A549 (cell line): ENCODE data around the gene ZNF474. TPM values are rescaled to one million over a fixed set of nuclear protein-coding genes. Genes with fewer than 3 reads are reported as not detected.

Source experiments
- ATAC-seq, 2 experiments: fragments of 200-7000 bp in 1 of 2; fragments of >200 bp in 1 of 2; cut with Nextera tagmentation in 1 of 2; cut with Tn5 transposase in 1 of 2; 3 replicates each; pipeline versions ENCODE4 v1.8.0 to v1.9.1; 2018 to 2020; ENCODE audit warnings: mild to moderate bottlenecking in 1 of 2, moderate library complexity in 1 of 2
- CTCF ChIA-PET: fragments of 300-600 bp; sonication (Branson Sonifier 250); formaldehyde crosslinking; extraction: SDS; loops from one replicate; lab custom pipeline; 2021; ENCODE audit warnings: antibody characterized with exemption, inconsistent platforms; lab: Yijun Ruan, JAX
- POLR2A ChIA-PET: fragments of 350-600 bp; formaldehyde crosslinking; extraction: SDS; loops from one replicate; lab custom pipeline; 2021; ENCODE audit warnings: antibody characterized with exemption, inconsistent platforms; lab: Yijun Ruan, JAX
- DNase-seq, 2 experiments: peaks; one replicate each; pipeline versions ENCODE4 v3.0.0 to v3.0.0-alpha.2; 2011 to 2016; ENCODE audit warnings: low read depth in 1 of 2, low spot score in 1 of 2
- FAIRE-seq: peaks from 2 replicates; lab custom pipeline; 2011; peaks lifted over from hg19 to GRCh38; lab: Jason Lieb, UNC
- H3K27ac ChIP-seq, 2 experiments: fragments of >200 bp; sonication (Bioruptor Twin); formaldehyde crosslinking; 3 replicates each; pipeline ENCODE4 v1.5.1; 2016 to 2017
- H3K4me1 ChIP-seq: fragments of >200 bp; sonication (Bioruptor Twin); formaldehyde crosslinking; 3 replicates; pipeline ENCODE4 v1.6.1; 2016
- H3K4me2 ChIP-seq: fragments of >200 bp; sonication (Bioruptor Twin); formaldehyde crosslinking; 3 replicates; pipeline ENCODE4 v1.6.1; 2016
- H3K4me3 ChIP-seq: fragments of >200 bp; sonication (Bioruptor Twin); formaldehyde crosslinking; 3 replicates; pipeline ENCODE4 v1.5.1; 2016
- H3K9me3 ChIP-seq: fragments of >200 bp; sonication (Bioruptor Twin); formaldehyde crosslinking; 3 replicates; pipeline ENCODE4 v1.6.1; 2016
- CBX2 ChIP-seq: fragments of 200-600 bp; sonication (generic); IDR thresholded peaks from 2 replicates; pipeline ENCODE4 v1.6.1; 2016; ENCODE audit warnings: low read depth, mild to moderate bottlenecking, borderline replicate concordance
- CBX8 ChIP-seq: fragments of 200-600 bp; sonication (generic); IDR thresholded peaks from 2 replicates; pipeline ENCODE4 v1.6.1; 2016
- CEBPB ChIP-seq, 2 experiments: fragments of >200 bp in 1 of 2; sonication (Bioruptor Twin) in 1 of 2; formaldehyde crosslinking in 1 of 2; IDR thresholded peaks; 2 replicates each; pipeline ENCODE4 v1.6.1; 2012 to 2016
- CHD4 ChIP-seq: fragments of 200-600 bp; sonication (generic); IDR thresholded peaks from 2 replicates; pipeline ENCODE4 v1.6.1; 2016; ENCODE audit warnings: antibody characterized with exemption, mild to moderate bottlenecking, borderline replicate concordance
- EHF ChIP-seq: fragments of 250-450 bp; sonication (Bioruptor Pico); IDR thresholded peaks from 2 replicates; pipeline ENCODE4 v1.5.0; 2020; ENCODE audit warnings: mild to moderate bottlenecking
- EHMT2 ChIP-seq: fragments of 200-600 bp; sonication (generic); IDR thresholded peaks from 2 replicates; pipeline ENCODE4 v1.6.1; 2016; ENCODE audit warnings: antibody characterized with exemption, low read depth, mild to moderate bottlenecking, moderate library complexity
- ESRRA ChIP-seq: fragments of 150-350 bp; IDR thresholded peaks from 2 replicates; pipeline ENCODE4 v1.6.1; 2014; ENCODE audit warnings: mild to moderate bottlenecking, low read length, borderline replicate concordance
- FOSL2 ChIP-seq, 2 experiments: fragments of 450-650 bp in 1 of 2; fragments of >200 bp in 1 of 2; sonication (Bioruptor Twin) in 1 of 2; formaldehyde crosslinking; IDR thresholded peaks; 2 replicates each; pipeline versions ENCODE4 v1.5.0 to v1.6.1; 2016 to 2020; ENCODE audit warnings: mild to moderate bottlenecking in 1 of 2, moderate library complexity in 1 of 2
- GATA3 ChIP-seq: IDR thresholded peaks from 2 replicates; pipeline ENCODE4 v1.6.1; 2012; ENCODE audit warnings: borderline replicate concordance
- HDAC2 ChIP-seq: fragments of 200-600 bp; sonication (generic); IDR thresholded peaks from 2 replicates; pipeline ENCODE4 v1.6.1; 2016
- HOXA7 ChIP-seq: fragments of 250-450 bp; sonication (Bioruptor Pico); IDR thresholded peaks from 2 replicates; pipeline ENCODE4 v1.5.0; 2020; ENCODE audit warnings: mild to moderate bottlenecking, moderate library complexity
- HOXB5 ChIP-seq: fragments of 250-450 bp; sonication (Bioruptor Pico); IDR thresholded peaks from 2 replicates; pipeline ENCODE4 v1.5.0; 2020; ENCODE audit warnings: mild to moderate bottlenecking, moderate library complexity
- KDM1A ChIP-seq: fragments of 200-600 bp; sonication (generic); IDR thresholded peaks from 2 replicates; pipeline ENCODE4 v1.6.1; 2016; ENCODE audit warnings: low read depth, mild to moderate bottlenecking
- MYC ChIP-seq: IDR thresholded peaks from 2 replicates; pipeline ENCODE4 v1.6.1; 2012; ENCODE audit warnings: mild to moderate bottlenecking, inconsistent platforms, low read length, improper control_type of control experiment, borderline replicate concordance
- PHF8 ChIP-seq: fragments of 200-600 bp; sonication (generic); IDR thresholded peaks from 2 replicates; pipeline ENCODE4 v1.6.1; 2016; ENCODE audit warnings: low read depth, mild to moderate bottlenecking, antibody characterized with exemption, moderate library complexity, borderline replicate concordance
- POLR2A ChIP-seq: IDR thresholded peaks from 2 replicates; pipeline ENCODE4 v1.6.1; 2012; ENCODE audit warnings: mild to moderate bottlenecking, low read length
- RAD21 ChIP-seq, 2 experiments: fragments of >200 bp in 1 of 2; sonication (Bioruptor Twin) in 1 of 2; formaldehyde crosslinking in 1 of 2; IDR thresholded peaks in 1 of 2; conservative IDR thresholded peaks in 1 of 2; 2 replicates in 1 of 2; 3 replicates in 1 of 2; pipeline ENCODE4 v1.6.1; 2012 to 2018; ENCODE audit warnings: inconsistent platforms in 1 of 2
- RARB ChIP-seq: fragments of 250-450 bp; sonication (Bioruptor Pico); IDR thresholded peaks from 2 replicates; pipeline ENCODE4 v1.8.0; 2021; ENCODE audit warnings: mild to moderate bottlenecking, moderate library complexity
- RCOR1 ChIP-seq: fragments of 150-350 bp; IDR thresholded peaks from 2 replicates; pipeline ENCODE4 v1.6.1; 2014; ENCODE audit warnings: antibody characterized with exemption, low read length, low read depth
- RNF2 ChIP-seq: fragments of 200-600 bp; sonication (generic); IDR thresholded peaks from 2 replicates; pipeline ENCODE4 v1.6.1; 2016; ENCODE audit warnings: low read depth, mild to moderate bottlenecking, antibody characterized with exemption, moderate library complexity, borderline replicate concordance
- SMC3 ChIP-seq: fragments of >200 bp; sonication (Bioruptor Twin); formaldehyde crosslinking; IDR thresholded peaks from 3 replicates; pipeline ENCODE4 v1.6.1; 2018; ENCODE audit warnings: inconsistent platforms
- SREBF2 ChIP-seq: fragments of 450-650 bp; IDR thresholded peaks from 2 replicates; pipeline ENCODE4 v1.6.1; 2014; ENCODE audit warnings: mild to moderate bottlenecking, moderate library complexity
- ZC3H11A ChIP-seq: fragments of 450-650 bp; IDR thresholded peaks from 2 replicates; pipeline ENCODE4 v1.6.1; 2014; ENCODE audit warnings: antibody characterized with exemption, mild to moderate bottlenecking
- ZSCAN20 ChIP-seq: fragments of 250-450 bp; sonication (Bioruptor Pico); IDR thresholded peaks from 2 replicates; pipeline ENCODE4 v1.8.0; 2022; ENCODE audit warnings: mild to moderate bottlenecking, moderate library complexity
- WGBS: methylation state at CpG from one replicate; pipeline ENCODE4 v1.1.6; 2017; ENCODE audit errors: missing lambda C conversion rate; 5-methylcytosine and 5-hydroxymethylcytosine counted together
- polyA minus RNA-seq: library from RNA; depleted of rRNA, polyadenylated mRNA; stranded (reverse); fragments of >200 nt; gene quantifications from 2 replicates; pipeline ENCODE4 v1.2.3, GENCODE V29; 2011; rRNA and poly(A)+ RNA removed
- polyA plus RNA-seq, 4 experiments: library from polyadenylated mRNA; depleted of rRNA in 3 of 4; stranded (reverse); fragments of >200 nt; fragmentation: RNase III in 1 of 4; extraction: RNeasy Plus Mini Kit Qiagen cat#74134 plus additional on column Dnase treatment in 1 of 4; gene quantifications; 2 replicates in 3 of 4; 3 replicates in 1 of 4; pipeline ENCODE4 v1.2.3, GENCODE V29; 2011 to 2017
- TF ChIP-seq, protein P1 (sequence below): fragments of 450-650 bp; IDR thresholded peaks from 2 replicates; pipeline ENCODE4 v1.6.1; 2014; ENCODE audit warnings: antibody characterized with exemption
- TF ChIP-seq, protein P2 (sequence below): IDR thresholded peaks from 2 replicates; pipeline ENCODE4 v1.6.1; 2012
- TF ChIP-seq, protein P3 (sequence below): IDR thresholded peaks from 2 replicates; pipeline ENCODE4 v1.6.1; 2012; ENCODE audit warnings: low read depth, borderline replicate concordance
- TF ChIP-seq, protein P4 (sequence below): fragments of 150-350 bp; IDR thresholded peaks from 2 replicates; pipeline ENCODE4 v1.6.1; 2014; ENCODE audit warnings: low read depth, mild to moderate bottlenecking, low read length
- TF ChIP-seq, protein P5 (sequence below): fragments of 250-450 bp; sonication (Bioruptor Pico); IDR thresholded peaks from 2 replicates; pipeline ENCODE4 v1.5.0; 2020; ENCODE audit warnings: low read depth, mild to moderate bottlenecking, moderate library complexity

The ZNF474 gene
- polyA plus RNA-seq (2011; rRNA removed): 0.30 and 0.50 TPM in 2 replicates
- polyA plus RNA-seq (2012; cell fraction: cytosol; rRNA removed): 0.06 and 0.11 TPM in 2 replicates
- 0.24 and 0.36 TPM in 2 replicates for polyA plus RNA-seq (2012; cell fraction: nucleus; rRNA removed)
- polyA plus RNA-seq (2017; fragmentation: RNase III; extraction: RNeasy Plus Mini Kit Qiagen cat#74134 plus additional on column Dnase treatment): 0.15 to 0.32 TPM (median 0.26 TPM) in 3 replicates
- polyA minus RNA-seq: 0.54 and 1.1 TPM in 2 replicates

DNA sequence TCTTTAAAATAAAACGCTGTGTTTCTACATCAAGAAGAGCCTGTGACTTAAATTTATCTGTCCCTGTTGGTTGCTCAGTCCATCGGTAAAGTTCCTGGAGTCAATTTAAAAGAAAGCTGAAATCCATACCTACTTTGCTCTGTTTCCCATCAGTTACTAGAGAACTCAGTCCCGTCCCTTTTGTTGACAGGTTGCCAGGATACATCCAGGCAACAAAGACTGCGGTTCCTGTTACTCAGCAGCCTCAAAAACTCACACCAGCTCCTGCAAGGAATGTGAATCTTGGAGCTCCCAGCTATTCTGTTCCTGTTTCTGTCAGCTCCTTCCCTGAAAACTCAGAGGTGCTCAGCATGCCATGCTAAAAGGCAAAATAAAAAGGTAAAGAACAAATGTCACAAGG, at the start of gene ZNF474:
ZNF474 (plus strand) TSS at position 241 of the 400 bp plus-strand sequence. CDS start 22,445 bp downstream, outside the sequence.
- ATAC-seq (peak; percentile 87 to 94), FAIRE-seq (no peak), DNase-seq (peak in 1 of 2 experiments; percentile 76)
- Histone ChIP-seq H3K9me3 (no peaks in the 10 kb centered on the region), H3K27ac (no peak within 1 kb of the TSS), H3K4me2 (peak within 1 kb of the TSS; percentile 5; the same call in 1 of the 3 replicates), H3K4me3 (no peak within 1 kb of the TSS), H3K4me1 (no peaks in the 10 kb centered on the region)
- ChIA-PET CTCF (interaction anchor here (1.7 kb wide), 1 partner anchor 27 kb away, joined by 5 read pairs; no protein-coding TSS in a partner anchor), POLR2A (no interaction called here)
- TF ChIP-seq, protein P1, sequence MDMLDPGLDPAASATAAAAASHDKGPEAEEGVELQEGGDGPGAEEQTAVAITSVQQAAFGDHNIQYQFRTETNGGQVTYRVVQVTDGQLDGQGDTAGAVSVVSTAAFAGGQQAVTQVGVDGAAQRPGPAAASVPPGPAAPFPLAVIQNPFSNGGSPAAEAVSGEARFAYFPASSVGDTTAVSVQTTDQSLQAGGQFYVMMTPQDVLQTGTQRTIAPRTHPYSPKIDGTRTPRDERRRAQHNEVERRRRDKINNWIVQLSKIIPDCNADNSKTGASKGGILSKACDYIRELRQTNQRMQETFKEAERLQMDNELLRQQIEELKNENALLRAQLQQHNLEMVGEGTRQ: no peak
- TF ChIP-seq ZC3H11A (no peak), RARB (no peak), EHMT2 (no peak), RCOR1 (no peak), GATA3 (no peak), POLR2A (no peak), SMC3 (no peak), KDM1A (no peak), CEBPB (IDR thresholded peaks at IDR 0.05) (no peak), HDAC2 (no peak), RAD21 (conservative IDR thresholded peaks at IDR 0.05 in 1 of 2, IDR thresholded peaks at IDR 0.05 in 1 of 2) (no peak)
- TF ChIP-seq, protein P2, sequence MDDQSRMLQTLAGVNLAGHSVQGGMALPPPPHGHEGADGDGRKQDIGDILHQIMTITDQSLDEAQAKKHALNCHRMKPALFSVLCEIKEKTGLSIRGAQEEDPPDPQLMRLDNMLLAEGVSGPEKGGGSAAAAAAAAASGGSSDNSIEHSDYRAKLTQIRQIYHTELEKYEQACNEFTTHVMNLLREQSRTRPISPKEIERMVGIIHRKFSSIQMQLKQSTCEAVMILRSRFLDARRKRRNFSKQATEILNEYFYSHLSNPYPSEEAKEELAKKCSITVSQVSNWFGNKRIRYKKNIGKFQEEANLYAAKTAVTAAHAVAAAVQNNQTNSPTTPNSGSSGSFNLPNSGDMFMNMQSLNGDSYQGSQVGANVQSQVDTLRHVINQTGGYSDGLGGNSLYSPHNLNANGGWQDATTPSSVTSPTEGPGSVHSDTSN: no peak
- TF ChIP-seq, protein P3, sequence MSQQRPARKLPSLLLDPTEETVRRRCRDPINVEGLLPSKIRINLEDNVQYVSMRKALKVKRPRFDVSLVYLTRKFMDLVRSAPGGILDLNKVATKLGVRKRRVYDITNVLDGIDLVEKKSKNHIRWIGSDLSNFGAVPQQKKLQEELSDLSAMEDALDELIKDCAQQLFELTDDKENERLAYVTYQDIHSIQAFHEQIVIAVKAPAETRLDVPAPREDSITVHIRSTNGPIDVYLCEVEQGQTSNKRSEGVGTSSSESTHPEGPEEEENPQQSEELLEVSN: no peak
- WGBS: 10% methylated on average over 4 of the region's 4 CpGs

DNA sequence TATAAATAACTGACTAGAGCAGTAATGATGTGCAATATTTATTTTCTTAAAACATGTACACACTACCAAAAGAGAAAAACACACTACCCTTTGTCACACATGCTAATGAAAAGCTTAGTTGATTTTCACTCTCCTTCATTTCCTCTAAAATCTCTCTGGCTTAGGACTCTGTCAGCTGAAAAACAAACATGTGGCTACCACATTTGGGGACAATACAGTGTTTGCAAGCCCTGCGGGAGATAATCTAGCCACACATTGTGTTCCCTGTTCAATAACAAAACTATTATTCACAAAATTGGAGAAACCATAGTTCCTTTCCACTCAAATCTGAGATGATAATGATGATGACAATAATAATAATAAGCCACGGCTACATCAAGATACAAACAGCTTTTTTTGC, 47.8 kb upstream of the ZNF474 start:
- WGBS: 91% methylated on average over 2 of the region's 2 CpGs
- no peak overlapping the region for H3K27ac ChIP-seq
- FAIRE-seq (no peak), DNase-seq (no peak), ATAC-seq (no peak)
- ChIA-PET POLR2A (no interaction called here), CTCF (interaction anchor here (0.8 to 1.2 kb wide), 2 partner anchors 14 to 75 kb away, joined by 4 read pairs; no protein-coding TSS in a partner anchor)
- no peak overlapping the region for H3K4me2 ChIP-seq
- TF ChIP-seq KDM1A (no peak), RNF2 (no peak), SREBF2 (no peak), CBX8 (no peak), CBX2 (no peak), HOXB5 (CRISPR knock-in tag) (no peak), HOXA7 (CRISPR knock-in tag) (no peak), GATA3 (no peak), HDAC2 (no peak), ESRRA (no peak)
- TF ChIP-seq, protein P3: no peak
- H3K4me3 ChIP-seq: no peak overlapping the region
- H3K4me1 ChIP-seq: peaks cover 7% of the 10 kb centered on the region; the same call in 1 of the 3 replicates
- H3K9me3 ChIP-seq: no peaks in the 10 kb centered on the region

DNA sequence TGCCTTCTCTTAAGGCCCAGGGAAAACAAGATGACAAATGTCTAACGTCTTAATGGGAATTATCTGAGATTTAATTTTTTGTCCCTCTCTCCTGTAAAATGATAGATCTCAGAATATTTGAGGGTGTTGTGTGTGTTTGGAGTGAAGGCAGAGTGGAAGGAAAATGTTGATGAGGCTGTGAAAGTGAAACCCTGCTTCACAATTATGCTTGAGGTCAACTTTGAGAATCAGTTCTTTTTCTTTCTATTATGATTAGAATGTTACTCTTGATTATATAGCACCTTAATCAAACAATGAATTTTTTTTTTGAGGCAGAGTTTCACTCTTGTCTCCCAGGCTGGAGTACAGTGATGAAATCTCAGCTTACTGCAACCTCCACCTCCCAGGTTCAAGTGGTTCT, 45.8 kb upstream of the ZNF474 start:
- no peak for FAIRE-seq
- no peaks in the 10 kb centered on the region for H3K4me1 ChIP-seq
- ChIA-PET POLR2A (no interaction called here), CTCF (no interaction called here)
- H3K4me2 ChIP-seq: no peak overlapping the region
- ATAC-seq: no peak
- no peak for DNase-seq
- no peak overlapping the region for H3K4me3 ChIP-seq
- H3K27ac ChIP-seq: no peak overlapping the region
- 52% methylated on average over 1 of the region's 1 CpG for WGBS
- H3K9me3 ChIP-seq: no peaks in the 10 kb centered on the region
- TF ChIP-seq ZSCAN20 (CRISPR knock-in tag) (no peak), ESRRA (no peak), KDM1A (no peak), SMC3 (no peak), EHF (no peak), GATA3 (no peak), PHF8 (no peak), MYC (no peak), CHD4 (no peak), FOSL2 (IDR thresholded peaks at IDR 0.05) (no peak), FOSL2 (CRISPR knock-in tag; IDR thresholded peaks at IDR 0.05) (no peak)
- TF ChIP-seq, protein P4, sequence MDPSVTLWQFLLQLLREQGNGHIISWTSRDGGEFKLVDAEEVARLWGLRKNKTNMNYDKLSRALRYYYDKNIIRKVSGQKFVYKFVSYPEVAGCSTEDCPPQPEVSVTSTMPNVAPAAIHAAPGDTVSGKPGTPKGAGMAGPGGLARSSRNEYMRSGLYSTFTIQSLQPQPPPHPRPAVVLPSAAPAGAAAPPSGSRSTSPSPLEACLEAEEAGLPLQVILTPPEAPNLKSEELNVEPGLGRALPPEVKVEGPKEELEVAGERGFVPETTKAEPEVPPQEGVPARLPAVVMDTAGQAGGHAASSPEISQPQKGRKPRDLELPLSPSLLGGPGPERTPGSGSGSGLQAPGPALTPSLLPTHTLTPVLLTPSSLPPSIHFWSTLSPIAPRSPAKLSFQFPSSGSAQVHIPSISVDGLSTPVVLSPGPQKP: no peak
- TF ChIP-seq, protein P5, sequence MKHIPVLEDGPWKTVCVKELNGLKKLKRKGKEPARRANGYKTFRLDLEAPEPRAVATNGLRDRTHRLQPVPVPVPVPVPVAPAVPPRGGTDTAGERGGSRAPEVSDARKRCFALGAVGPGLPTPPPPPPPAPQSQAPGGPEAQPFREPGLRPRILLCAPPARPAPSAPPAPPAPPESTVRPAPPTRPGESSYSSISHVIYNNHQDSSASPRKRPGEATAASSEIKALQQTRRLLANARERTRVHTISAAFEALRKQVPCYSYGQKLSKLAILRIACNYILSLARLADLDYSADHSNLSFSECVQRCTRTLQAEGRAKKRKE (CRISPR knock-in tag): no peak
